HepG2 (cell line): ENCODE results near the gene PDXDC1.

Experiments
- POLR2A ChIP-seq, 2 experiments: IDR thresholded peaks; 2 replicates each; pipeline ENCODE4 v1.6.1; 2011; ENCODE audit warnings: low read depth in 2 of 2, low read length in 2 of 2, mild to moderate bottlenecking in 1 of 2, moderate library complexity in 1 of 2; ENCODE audit not compliant: insufficient read depth in 1 of 2
- SP1 ChIP-seq, 2 experiments: fragments of 450-650 bp in 1 of 2; sonication (generic) in 1 of 2; formaldehyde crosslinking in 1 of 2; IDR thresholded peaks; 2 replicates each; pipeline versions ENCODE4 v1.4.0 to v1.6.1; 2016 to 2020; ENCODE audit warnings: missing genetic modification reagents in 1 of 2
- TF ChIP-seq, protein P1 (sequence below): sonication (generic); formaldehyde crosslinking; IDR thresholded peaks from 2 replicates; pipeline ENCODE4 v1.4.0; 2020; ENCODE audit warnings: mild to moderate bottlenecking, missing genetic modification reagents

- no peak for TF ChIP-seq POLR2A (IDR thresholded peaks at IDR 0.05; ENCODE audit: insufficient read depth in 1 of 2, low read depth in 2 of 2, low read length in 2 of 2)
- no peak for TF ChIP-seq SP1 (IDR thresholded peaks at IDR 0.05)
- TF ChIP-seq SP1 (CRISPR knock-in tag; IDR thresholded peaks at IDR 0.05) = no peak
- TF ChIP-seq, protein P1, sequence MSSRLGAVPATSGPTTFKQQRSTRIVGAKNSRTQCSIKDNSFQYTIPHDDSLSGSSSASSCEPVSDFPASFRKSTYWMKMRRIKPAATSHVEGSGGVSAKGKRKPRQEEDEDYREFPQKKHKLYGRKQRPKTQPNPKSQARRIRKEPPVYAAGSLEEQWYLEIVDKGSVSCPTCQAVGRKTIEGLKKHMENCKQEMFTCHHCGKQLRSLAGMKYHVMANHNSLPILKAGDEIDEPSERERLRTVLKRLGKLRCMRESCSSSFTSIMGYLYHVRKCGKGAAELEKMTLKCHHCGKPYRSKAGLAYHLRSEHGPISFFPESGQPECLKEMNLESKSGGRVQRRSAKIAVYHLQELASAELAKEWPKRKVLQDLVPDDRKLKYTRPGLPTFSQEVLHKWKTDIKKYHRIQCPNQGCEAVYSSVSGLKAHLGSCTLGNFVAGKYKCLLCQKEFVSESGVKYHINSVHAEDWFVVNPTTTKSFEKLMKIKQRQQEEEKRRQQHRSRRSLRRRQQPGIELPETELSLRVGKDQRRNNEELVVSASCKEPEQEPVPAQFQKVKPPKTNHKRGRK (CRISPR knock-in tag) = no peak
These were observed 57.9 kb downstream of the PDXDC1 start for GRCh38 chr16:15032547-15033308.
